WTC11 (cell line): ENCODE measurements around the gene ACO1. TPM values are rescaled to one million over a fixed set of nuclear protein-coding genes. Genes with fewer than 3 reads are reported as not detected.

ENCODE experiments used
- ATAC-seq: fragments of 200-7000 bp; cut with Tn5 transposase; 2 replicates; pipeline ENCODE4 v1.10.0; 2021; ENCODE audit warnings: mild to moderate bottlenecking, moderate library complexity
- CTCF ChIA-PET: fragments of 300-600 bp; sonication (Branson Sonifier 250); formaldehyde crosslinking; loops from one replicate; lab custom pipeline; 2021; ENCODE audit warnings: antibody characterized with exemption; lab: Charles Lee
- POLR2A ChIA-PET: fragments of 350-600 bp; sonication (Branson Sonifier 250); formaldehyde crosslinking; loops from one replicate; lab custom pipeline; 2021; ENCODE audit warnings: antibody characterized with exemption; lab: Charles Lee
- DNase-seq: peaks from one replicate; pipeline ENCODE4 v3.0.0; 2021; ENCODE audit warnings: low spot score
- H3K27ac Mint-ChIP-seq: 2 replicates; pipeline ENCODE4 v1.8.0; 2021; ENCODE audit warnings: mixed read lengths
- H3K27me3 Mint-ChIP-seq: 2 replicates; pipeline ENCODE4 v1.8.0; 2021; ENCODE audit warnings: low read depth, mild to moderate bottlenecking, moderate library complexity, mixed read lengths
- H3K36me3 Mint-ChIP-seq: 2 replicates; pipeline ENCODE4 v1.8.0; 2021; ENCODE audit warnings: mixed read lengths
- H3K4me1 Mint-ChIP-seq: 2 replicates; pipeline ENCODE4 v1.8.0; 2022; ENCODE audit warnings: mixed read lengths
- H3K4me3 Mint-ChIP-seq: 2 replicates; pipeline ENCODE4 v1.8.0; 2021; ENCODE audit warnings: mild to moderate bottlenecking, moderate library complexity, mixed read lengths
- H3K9me3 Mint-ChIP-seq: 2 replicates; pipeline ENCODE4 v1.8.0; 2021; ENCODE audit warnings: mixed read lengths
- FOXJ3 ChIP-seq: sonication (generic); formaldehyde crosslinking; IDR thresholded peaks from 2 replicates; pipeline ENCODE4 v1.9.0; 2021; ENCODE audit warnings: missing genetic modification reagents, mild to moderate bottlenecking, borderline replicate concordance
- KAT7 ChIP-seq: sonication (generic); formaldehyde crosslinking; IDR thresholded peaks from 2 replicates; pipeline ENCODE4 v1.8.1; 2023; ENCODE audit warnings: missing genetic modification reagents, mild to moderate bottlenecking, borderline replicate concordance
- MXD4 ChIP-seq: fragments of 250-450 bp; sonication (Bioruptor Pico); IDR thresholded peaks from 2 replicates; pipeline ENCODE4 v1.8.0; 2021; ENCODE audit warnings: mild to moderate bottlenecking, moderate library complexity, borderline replicate concordance
- SMAD3 ChIP-seq: sonication (generic); formaldehyde crosslinking; IDR thresholded peaks from 2 replicates; pipeline ENCODE4 v1.8.0; 2022; ENCODE audit warnings: missing genetic modification reagents, mild to moderate bottlenecking, borderline replicate concordance
- ZNF121 ChIP-seq: sonication (generic); formaldehyde crosslinking; IDR thresholded peaks from 2 replicates; pipeline ENCODE4 v1.8.0; 2023; ENCODE audit warnings: missing genetic modification reagents
- total RNA-seq: library from RNA; stranded (reverse); gene quantifications from 3 replicates; pipeline ENCODE4 v1.2.3, GENCODE V29; 2021
- TF ChIP-seq, protein P1 (sequence below): fragments of 250-450 bp; sonication (Bioruptor Pico); conservative IDR thresholded peaks from 2 replicates; pipeline ENCODE4 v1.9.0; 2021; ENCODE audit warnings: mild to moderate bottlenecking
- TF ChIP-seq, protein P2 (sequence below): sonication (generic); formaldehyde crosslinking; conservative IDR thresholded peaks from 2 replicates; pipeline ENCODE4 v1.8.1; 2022; ENCODE audit warnings: mild to moderate bottlenecking, missing genetic modification reagents
- TF ChIP-seq, protein P3 (sequence below): fragments of 250-450 bp; sonication (Bioruptor Pico); IDR thresholded peaks from 2 replicates; pipeline ENCODE4 v1.9.0; 2021; ENCODE audit warnings: mild to moderate bottlenecking, borderline replicate concordance
- TF ChIP-seq, protein P4 (sequence below): sonication (generic); formaldehyde crosslinking; IDR thresholded peaks from 2 replicates; pipeline ENCODE4 v1.8.1; 2023; ENCODE audit warnings: mild to moderate bottlenecking, missing genetic modification reagents, borderline replicate concordance
- TF ChIP-seq, protein P5 (sequence below): fragments of 200-600 bp; IDR thresholded peaks from 2 replicates; pipeline ENCODE4 v1.8.0; 2022; ENCODE audit warnings: antibody characterized with exemption
- TF ChIP-seq, protein P6 (sequence below): fragments of 250-450 bp; sonication (Bioruptor Pico); IDR thresholded peaks from 2 replicates; pipeline ENCODE4 v1.9.0; 2021; ENCODE audit warnings: mild to moderate bottlenecking
- TF ChIP-seq, protein P7 (sequence below): fragments of 250-450 bp; sonication (Bioruptor Pico); IDR thresholded peaks from 2 replicates; pipeline ENCODE4 v1.8.0; 2021; ENCODE audit warnings: mild to moderate bottlenecking

Gene ACO1
- total RNA-seq, 1 experiment from 2014 or later = 40.2 TPM

DNA sequence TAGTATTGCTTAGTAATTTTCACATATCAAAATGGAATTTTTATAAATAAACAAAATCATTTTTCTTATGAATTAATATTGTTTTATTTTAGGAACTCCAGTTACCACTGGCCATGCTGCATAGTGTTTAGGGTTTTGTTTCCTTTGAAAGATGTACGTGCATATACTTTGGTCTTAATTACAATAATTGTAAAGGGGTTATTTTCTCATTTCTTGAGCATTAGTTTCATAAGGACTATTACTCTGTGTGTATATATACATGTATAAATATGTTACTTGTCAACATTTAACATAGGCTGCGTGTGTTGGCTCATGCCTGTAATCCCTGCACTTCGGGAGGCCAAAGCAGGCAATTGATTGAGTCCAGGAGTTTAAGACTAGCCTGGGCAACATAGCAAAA lies 21.6 kb downstream of the ACO1 start (continued):
- TF ChIP-seq, protein P1, sequence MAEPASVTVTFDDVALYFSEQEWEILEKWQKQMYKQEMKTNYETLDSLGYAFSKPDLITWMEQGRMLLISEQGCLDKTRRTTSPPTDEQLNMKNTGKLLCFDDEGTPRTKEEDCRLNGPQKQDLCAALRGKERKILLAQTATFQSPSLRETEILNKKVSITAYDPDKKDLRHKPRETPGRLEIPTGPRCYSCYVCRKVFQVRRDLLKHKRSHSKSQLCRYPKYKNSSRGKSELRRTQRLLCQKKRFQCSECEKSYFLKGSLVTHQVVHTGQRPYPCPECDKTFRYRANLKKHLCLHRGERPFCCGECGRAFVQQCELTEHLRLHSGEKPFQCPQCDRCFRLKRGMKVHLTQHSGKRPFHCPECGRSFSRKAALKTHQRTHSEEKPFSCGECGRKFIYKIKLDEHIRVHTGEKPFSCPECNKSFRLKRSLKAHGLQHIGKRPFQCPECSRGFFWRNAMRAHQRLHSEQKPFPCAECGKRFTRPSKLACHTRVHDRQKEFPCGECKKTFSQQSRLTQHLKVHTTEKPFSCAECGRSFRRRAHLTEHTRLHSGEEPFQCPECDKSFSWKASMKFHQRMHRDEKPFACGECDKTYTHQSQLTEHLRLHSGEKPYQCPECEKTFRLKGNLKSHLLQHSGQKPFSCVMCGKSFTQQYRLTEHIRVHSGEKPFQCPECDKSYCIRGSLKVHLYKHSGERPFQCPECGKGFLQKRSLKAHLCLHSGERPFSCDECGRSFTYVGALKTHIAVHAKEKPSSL (CRISPR knock-in tag) = no peak
- TF ChIP-seq, protein P2, sequence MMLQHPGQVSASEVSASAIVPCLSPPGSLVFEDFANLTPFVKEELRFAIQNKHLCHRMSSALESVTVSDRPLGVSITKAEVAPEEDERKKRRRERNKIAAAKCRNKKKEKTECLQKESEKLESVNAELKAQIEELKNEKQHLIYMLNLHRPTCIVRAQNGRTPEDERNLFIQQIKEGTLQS (CRISPR knock-in tag) = no peak
- TF ChIP-seq, protein P3, sequence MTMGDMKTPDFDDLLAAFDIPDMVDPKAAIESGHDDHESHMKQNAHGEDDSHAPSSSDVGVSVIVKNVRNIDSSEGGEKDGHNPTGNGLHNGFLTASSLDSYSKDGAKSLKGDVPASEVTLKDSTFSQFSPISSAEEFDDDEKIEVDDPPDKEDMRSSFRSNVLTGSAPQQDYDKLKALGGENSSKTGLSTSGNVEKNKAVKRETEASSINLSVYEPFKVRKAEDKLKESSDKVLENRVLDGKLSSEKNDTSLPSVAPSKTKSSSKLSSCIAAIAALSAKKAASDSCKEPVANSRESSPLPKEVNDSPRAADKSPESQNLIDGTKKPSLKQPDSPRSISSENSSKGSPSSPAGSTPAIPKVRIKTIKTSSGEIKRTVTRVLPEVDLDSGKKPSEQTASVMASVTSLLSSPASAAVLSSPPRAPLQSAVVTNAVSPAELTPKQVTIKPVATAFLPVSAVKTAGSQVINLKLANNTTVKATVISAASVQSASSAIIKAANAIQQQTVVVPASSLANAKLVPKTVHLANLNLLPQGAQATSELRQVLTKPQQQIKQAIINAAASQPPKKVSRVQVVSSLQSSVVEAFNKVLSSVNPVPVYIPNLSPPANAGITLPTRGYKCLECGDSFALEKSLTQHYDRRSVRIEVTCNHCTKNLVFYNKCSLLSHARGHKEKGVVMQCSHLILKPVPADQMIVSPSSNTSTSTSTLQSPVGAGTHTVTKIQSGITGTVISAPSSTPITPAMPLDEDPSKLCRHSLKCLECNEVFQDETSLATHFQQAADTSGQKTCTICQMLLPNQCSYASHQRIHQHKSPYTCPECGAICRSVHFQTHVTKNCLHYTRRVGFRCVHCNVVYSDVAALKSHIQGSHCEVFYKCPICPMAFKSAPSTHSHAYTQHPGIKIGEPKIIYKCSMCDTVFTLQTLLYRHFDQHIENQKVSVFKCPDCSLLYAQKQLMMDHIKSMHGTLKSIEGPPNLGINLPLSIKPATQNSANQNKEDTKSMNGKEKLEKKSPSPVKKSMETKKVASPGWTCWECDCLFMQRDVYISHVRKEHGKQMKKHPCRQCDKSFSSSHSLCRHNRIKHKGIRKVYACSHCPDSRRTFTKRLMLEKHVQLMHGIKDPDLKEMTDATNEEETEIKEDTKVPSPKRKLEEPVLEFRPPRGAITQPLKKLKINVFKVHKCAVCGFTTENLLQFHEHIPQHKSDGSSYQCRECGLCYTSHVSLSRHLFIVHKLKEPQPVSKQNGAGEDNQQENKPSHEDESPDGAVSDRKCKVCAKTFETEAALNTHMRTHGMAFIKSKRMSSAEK (CRISPR knock-in tag) = no peak
- TF ChIP-seq, protein P4, sequence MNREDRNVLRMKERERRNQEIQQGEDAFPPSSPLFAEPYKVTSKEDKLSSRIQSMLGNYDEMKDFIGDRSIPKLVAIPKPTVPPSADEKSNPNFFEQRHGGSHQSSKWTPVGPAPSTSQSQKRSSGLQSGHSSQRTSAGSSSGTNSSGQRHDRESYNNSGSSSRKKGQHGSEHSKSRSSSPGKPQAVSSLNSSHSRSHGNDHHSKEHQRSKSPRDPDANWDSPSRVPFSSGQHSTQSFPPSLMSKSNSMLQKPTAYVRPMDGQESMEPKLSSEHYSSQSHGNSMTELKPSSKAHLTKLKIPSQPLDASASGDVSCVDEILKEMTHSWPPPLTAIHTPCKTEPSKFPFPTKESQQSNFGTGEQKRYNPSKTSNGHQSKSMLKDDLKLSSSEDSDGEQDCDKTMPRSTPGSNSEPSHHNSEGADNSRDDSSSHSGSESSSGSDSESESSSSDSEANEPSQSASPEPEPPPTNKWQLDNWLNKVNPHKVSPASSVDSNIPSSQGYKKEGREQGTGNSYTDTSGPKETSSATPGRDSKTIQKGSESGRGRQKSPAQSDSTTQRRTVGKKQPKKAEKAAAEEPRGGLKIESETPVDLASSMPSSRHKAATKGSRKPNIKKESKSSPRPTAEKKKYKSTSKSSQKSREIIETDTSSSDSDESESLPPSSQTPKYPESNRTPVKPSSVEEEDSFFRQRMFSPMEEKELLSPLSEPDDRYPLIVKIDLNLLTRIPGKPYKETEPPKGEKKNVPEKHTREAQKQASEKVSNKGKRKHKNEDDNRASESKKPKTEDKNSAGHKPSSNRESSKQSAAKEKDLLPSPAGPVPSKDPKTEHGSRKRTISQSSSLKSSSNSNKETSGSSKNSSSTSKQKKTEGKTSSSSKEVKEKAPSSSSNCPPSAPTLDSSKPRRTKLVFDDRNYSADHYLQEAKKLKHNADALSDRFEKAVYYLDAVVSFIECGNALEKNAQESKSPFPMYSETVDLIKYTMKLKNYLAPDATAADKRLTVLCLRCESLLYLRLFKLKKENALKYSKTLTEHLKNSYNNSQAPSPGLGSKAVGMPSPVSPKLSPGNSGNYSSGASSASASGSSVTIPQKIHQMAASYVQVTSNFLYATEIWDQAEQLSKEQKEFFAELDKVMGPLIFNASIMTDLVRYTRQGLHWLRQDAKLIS (CRISPR knock-in tag) = no peak
- TF ChIP-seq KAT7 (CRISPR knock-in tag) = no peak

DNA sequence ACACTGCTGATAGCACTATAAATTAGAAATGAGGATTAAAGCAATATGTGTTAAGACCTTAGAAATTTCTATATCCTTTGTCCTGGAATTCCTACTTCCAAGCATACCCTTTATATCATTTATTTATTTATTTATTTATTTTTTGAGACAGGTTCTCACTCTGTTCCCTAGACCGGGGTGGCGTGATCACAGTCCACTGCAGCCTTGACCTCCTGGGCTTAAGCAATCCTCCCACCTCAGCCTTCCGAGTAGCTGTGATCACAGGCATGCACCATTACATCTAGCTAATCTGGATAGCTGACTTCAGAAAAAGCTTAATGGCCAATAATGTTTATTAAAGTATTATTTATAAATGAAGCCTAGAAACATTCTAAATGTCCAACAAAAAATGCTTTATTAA lies 27.3 kb downstream of the ACO1 start:
- Mint-ChIP-seq H3K27me3 (no peaks in the 10 kb centered on the region), H3K4me3 (no peak overlapping the region), H3K36me3 (peaks cover 38% of the 10 kb centered on the region), H3K9me3 (no peaks in the 10 kb centered on the region), H3K4me1 (no peaks in the 10 kb centered on the region), H3K27ac (no peak overlapping the region)
- no peak for ATAC-seq
- ChIA-PET CTCF (interaction anchor here (1.2 to 1.9 kb wide), 2 partner anchors 16 to 33 kb away, joined by 3 to 6 read pairs; no protein-coding TSS in a partner anchor), POLR2A (no interaction called here)
- DNase-seq = no peak
- TF ChIP-seq SMAD3 (CRISPR knock-in tag) (no peak), FOXJ3 (CRISPR knock-in tag) (no peak), MXD4 (no peak), ZNF121 (CRISPR knock-in tag) (no peak)
- TF ChIP-seq, protein P3 (CRISPR knock-in tag) = no peak
- TF ChIP-seq, protein P5, sequence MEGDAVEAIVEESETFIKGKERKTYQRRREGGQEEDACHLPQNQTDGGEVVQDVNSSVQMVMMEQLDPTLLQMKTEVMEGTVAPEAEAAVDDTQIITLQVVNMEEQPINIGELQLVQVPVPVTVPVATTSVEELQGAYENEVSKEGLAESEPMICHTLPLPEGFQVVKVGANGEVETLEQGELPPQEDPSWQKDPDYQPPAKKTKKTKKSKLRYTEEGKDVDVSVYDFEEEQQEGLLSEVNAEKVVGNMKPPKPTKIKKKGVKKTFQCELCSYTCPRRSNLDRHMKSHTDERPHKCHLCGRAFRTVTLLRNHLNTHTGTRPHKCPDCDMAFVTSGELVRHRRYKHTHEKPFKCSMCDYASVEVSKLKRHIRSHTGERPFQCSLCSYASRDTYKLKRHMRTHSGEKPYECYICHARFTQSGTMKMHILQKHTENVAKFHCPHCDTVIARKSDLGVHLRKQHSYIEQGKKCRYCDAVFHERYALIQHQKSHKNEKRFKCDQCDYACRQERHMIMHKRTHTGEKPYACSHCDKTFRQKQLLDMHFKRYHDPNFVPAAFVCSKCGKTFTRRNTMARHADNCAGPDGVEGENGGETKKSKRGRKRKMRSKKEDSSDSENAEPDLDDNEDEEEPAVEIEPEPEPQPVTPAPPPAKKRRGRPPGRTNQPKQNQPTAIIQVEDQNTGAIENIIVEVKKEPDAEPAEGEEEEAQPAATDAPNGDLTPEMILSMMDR = no peak
- TF ChIP-seq, protein P6, sequence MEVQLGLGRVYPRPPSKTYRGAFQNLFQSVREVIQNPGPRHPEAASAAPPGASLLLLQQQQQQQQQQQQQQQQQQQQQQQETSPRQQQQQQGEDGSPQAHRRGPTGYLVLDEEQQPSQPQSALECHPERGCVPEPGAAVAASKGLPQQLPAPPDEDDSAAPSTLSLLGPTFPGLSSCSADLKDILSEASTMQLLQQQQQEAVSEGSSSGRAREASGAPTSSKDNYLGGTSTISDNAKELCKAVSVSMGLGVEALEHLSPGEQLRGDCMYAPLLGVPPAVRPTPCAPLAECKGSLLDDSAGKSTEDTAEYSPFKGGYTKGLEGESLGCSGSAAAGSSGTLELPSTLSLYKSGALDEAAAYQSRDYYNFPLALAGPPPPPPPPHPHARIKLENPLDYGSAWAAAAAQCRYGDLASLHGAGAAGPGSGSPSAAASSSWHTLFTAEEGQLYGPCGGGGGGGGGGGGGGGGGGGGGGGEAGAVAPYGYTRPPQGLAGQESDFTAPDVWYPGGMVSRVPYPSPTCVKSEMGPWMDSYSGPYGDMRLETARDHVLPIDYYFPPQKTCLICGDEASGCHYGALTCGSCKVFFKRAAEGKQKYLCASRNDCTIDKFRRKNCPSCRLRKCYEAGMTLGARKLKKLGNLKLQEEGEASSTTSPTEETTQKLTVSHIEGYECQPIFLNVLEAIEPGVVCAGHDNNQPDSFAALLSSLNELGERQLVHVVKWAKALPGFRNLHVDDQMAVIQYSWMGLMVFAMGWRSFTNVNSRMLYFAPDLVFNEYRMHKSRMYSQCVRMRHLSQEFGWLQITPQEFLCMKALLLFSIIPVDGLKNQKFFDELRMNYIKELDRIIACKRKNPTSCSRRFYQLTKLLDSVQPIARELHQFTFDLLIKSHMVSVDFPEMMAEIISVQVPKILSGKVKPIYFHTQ (CRISPR knock-in tag) = no peak
- TF ChIP-seq, protein P7, sequence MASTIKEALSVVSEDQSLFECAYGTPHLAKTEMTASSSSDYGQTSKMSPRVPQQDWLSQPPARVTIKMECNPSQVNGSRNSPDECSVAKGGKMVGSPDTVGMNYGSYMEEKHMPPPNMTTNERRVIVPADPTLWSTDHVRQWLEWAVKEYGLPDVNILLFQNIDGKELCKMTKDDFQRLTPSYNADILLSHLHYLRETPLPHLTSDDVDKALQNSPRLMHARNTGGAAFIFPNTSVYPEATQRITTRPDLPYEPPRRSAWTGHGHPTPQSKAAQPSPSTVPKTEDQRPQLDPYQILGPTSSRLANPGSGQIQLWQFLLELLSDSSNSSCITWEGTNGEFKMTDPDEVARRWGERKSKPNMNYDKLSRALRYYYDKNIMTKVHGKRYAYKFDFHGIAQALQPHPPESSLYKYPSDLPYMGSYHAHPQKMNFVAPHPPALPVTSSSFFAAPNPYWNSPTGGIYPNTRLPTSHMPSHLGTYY (CRISPR knock-in tag) = no peak
